HEK293 (cell line): ENCODE results near the gene PHAF1.

Source experiments
- CTCF ChIA-PET: fragments of 350-600 bp; formaldehyde crosslinking; extraction: SDS; loops from one replicate; lab custom pipeline; 2021; ENCODE audit warnings: antibody characterized with exemption; lab: Yijun Ruan, JAX
- POLR2A ChIA-PET: fragments of 300-600 bp; formaldehyde crosslinking; extraction: SDS; loops from one replicate; lab custom pipeline; 2020; ENCODE audit warnings: antibody characterized with exemption, inconsistent platforms; lab: Yijun Ruan, JAX
- H3K27ac ChIP-seq: fragments of 200-500 bp; sonication (Bioruptor generic); 2 replicates; pipeline ENCODE4 v1.5.1; 2014; ENCODE audit warnings: low read depth, low read length, control low read depth, inconsistent platforms; ENCODE audit errors: extremely low read depth
- H3K36me3 ChIP-seq, 2 experiments: fragments of 200-500 bp in 1 of 2; sonication (Bioruptor generic) in 1 of 2; 1 replicate in 1 of 2; 2 replicates in 1 of 2; pipeline ENCODE4 v1.5.1; 2014 to 2017; ENCODE audit warnings: inconsistent platforms in 2 of 2, low read length in 2 of 2; ENCODE audit not compliant: control insufficient read depth in 2 of 2, insufficient read depth in 1 of 2
- H3K4me1 ChIP-seq: fragments of 200-500 bp; sonication (Bioruptor generic); 2 replicates; pipeline ENCODE4 v1.5.1; 2014; ENCODE audit warnings: mild to moderate bottlenecking, low read length, inconsistent platforms; ENCODE audit not compliant: control insufficient read depth, insufficient read depth
- H3K4me3 ChIP-seq: 2 replicates; pipeline ENCODE4 v1.5.1; 2011; ENCODE audit warnings: low read depth, mild to moderate bottlenecking, control low read depth, low read length, moderate library complexity
- H3K9me3 ChIP-seq: fragments of 200-500 bp; sonication (Bioruptor generic); 2 replicates; pipeline ENCODE4 v1.5.1; 2014; ENCODE audit warnings: low read depth, low read length, inconsistent platforms; ENCODE audit not compliant: control insufficient read depth, insufficient read depth
- GFI1B ChIP-seq: fragments of 450-650 bp; formaldehyde crosslinking; IDR thresholded peaks from 2 replicates; pipeline ENCODE4 v1.5.1; 2016; ENCODE audit warnings: missing biosample characterization, missing genetic modification characterization
- SP7 ChIP-seq: fragments of 450-650 bp; formaldehyde crosslinking; IDR thresholded peaks from 2 replicates; pipeline ENCODE4 v1.5.1; 2016; ENCODE audit warnings: missing biosample characterization, missing genetic modification characterization
- ZBTB17 ChIP-seq: fragments of 450-650 bp; formaldehyde crosslinking; IDR thresholded peaks from 2 replicates; pipeline ENCODE4 v1.5.1; 2016; ENCODE audit warnings: missing biosample characterization, missing genetic modification characterization
- ZNF121 ChIP-seq: fragments of 450-650 bp; formaldehyde crosslinking; IDR thresholded peaks from 2 replicates; pipeline ENCODE4 v1.5.1; 2016; ENCODE audit warnings: missing biosample characterization, missing genetic modification characterization
- ZNF354C ChIP-seq: fragments of 450-650 bp; formaldehyde crosslinking; IDR thresholded peaks from 2 replicates; pipeline ENCODE4 v1.5.1; 2016; ENCODE audit warnings: missing biosample characterization, missing genetic modification characterization, low read depth, borderline replicate concordance
- ZNF629 ChIP-seq: fragments of 450-650 bp; formaldehyde crosslinking; IDR thresholded peaks from 2 replicates; pipeline ENCODE4 v1.5.1; 2017; ENCODE audit warnings: missing biosample characterization, missing genetic modification characterization
- ZNF792 ChIP-seq: fragments of 450-650 bp; formaldehyde crosslinking; IDR thresholded peaks from 2 replicates; pipeline ENCODE4 v1.5.1; 2016; ENCODE audit warnings: missing biosample characterization, missing genetic modification characterization
- TF ChIP-seq, protein P1 (sequence below): fragments of 450-650 bp; formaldehyde crosslinking; IDR thresholded peaks from 2 replicates; pipeline ENCODE4 v1.5.1; 2017; ENCODE audit warnings: missing biosample characterization, missing genetic modification characterization
- TF ChIP-seq, protein P2 (sequence below): fragments of 450-650 bp; formaldehyde crosslinking; IDR thresholded peaks from 2 replicates; pipeline ENCODE4 v1.5.1; 2016; ENCODE audit warnings: missing biosample characterization, missing genetic modification characterization

The PHAF1 gene

DNA sequence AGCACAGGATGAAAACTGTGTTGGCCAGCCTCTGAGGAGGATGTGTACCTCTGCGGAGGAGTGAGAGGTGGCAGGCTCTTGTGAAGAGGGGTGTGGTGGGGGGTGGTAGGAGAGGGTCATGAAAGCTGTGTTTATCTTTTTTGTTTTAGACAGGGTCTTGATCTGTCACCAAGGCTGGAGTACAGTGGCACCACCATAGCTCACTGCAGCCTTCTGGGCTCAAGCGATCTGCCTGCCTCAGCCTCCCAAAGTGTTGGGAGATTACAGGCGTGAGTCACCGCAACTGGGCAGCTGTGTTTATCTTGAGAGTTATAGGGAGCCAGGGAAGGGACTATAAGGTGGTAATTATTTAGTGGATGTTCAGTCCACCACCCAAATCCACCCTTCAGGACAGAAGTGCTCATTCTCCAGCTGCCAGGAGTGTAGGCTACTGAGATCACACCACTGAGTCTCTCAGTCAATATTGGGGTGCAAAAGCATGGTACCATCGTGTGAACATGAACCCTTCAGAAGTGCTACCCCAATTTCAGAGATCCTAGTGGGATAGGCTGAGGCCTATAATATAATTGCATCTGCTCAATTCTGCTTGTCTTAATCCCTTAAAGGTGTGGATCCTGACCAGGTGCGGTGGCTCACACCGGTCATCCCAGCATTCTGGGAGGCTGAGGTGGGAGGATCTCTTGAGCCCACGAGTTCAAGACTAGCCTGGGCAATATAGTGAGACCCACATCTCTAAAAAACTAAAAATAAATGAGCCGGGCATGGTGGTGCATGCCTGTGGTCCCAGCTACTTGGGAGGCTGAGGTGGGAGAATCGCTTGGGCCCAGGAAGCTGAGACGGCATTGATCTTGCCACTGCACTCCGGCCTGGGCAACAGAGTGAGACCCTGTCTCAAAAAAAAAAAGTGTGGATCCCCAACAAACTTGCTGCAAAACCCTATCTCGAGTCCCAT, 81.0 kb downstream of the PHAF1 start:
- TF ChIP-seq ZBTB17: peak; percentile 61
- peak; percentile 92 for TF ChIP-seq SP7 (tag by site-specific recombination)
- TF ChIP-seq ZNF121 (tag by site-specific recombination): peak; percentile 89
- no peak for TF ChIP-seq ZNF792 (tag by site-specific recombination)
- TF ChIP-seq ZNF629 (tag by site-specific recombination): no peak
- TF ChIP-seq, protein P1, sequence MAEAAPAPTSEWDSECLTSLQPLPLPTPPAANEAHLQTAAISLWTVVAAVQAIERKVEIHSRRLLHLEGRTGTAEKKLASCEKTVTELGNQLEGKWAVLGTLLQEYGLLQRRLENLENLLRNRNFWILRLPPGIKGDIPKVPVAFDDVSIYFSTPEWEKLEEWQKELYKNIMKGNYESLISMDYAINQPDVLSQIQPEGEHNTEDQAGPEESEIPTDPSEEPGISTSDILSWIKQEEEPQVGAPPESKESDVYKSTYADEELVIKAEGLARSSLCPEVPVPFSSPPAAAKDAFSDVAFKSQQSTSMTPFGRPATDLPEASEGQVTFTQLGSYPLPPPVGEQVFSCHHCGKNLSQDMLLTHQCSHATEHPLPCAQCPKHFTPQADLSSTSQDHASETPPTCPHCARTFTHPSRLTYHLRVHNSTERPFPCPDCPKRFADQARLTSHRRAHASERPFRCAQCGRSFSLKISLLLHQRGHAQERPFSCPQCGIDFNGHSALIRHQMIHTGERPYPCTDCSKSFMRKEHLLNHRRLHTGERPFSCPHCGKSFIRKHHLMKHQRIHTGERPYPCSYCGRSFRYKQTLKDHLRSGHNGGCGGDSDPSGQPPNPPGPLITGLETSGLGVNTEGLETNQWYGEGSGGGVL (tag by site-specific recombination): 0 out of 2 replicates have a peak, but pooled peaks have one; percentile 22
- TF ChIP-seq, protein P2, sequence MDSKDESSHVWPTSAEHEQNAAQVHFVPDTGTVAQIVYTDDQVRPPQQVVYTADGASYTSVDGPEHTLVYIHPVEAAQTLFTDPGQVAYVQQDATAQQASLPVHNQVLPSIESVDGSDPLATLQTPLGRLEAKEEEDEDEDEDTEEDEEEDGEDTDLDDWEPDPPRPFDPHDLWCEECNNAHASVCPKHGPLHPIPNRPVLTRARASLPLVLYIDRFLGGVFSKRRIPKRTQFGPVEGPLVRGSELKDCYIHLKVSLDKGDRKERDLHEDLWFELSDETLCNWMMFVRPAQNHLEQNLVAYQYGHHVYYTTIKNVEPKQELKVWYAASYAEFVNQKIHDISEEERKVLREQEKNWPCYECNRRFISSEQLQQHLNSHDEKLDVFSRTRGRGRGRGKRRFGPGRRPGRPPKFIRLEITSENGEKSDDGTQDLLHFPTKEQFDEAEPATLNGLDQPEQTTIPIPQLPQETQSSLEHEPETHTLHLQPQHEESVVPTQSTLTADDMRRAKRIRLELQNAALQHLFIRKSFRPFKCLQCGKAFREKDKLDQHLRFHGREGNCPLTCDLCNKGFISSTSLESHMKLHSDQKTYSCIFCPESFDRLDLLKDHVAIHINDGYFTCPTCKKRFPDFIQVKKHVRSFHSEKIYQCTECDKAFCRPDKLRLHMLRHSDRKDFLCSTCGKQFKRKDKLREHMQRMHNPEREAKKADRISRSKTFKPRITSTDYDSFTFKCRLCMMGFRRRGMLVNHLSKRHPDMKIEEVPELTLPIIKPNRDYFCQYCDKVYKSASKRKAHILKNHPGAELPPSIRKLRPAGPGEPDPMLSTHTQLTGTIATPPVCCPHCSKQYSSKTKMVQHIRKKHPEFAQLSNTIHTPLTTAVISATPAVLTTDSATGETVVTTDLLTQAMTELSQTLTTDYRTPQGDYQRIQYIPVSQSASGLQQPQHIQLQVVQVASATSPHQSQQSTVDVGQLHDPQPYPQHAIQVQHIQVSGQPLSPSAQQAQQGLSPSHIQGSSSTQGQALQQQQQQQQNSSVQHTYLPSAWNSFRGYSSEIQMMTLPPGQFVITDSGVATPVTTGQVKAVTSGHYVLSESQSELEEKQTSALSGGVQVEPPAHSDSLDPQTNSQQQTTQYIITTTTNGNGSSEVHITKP (tag by site-specific recombination): peak; percentile 54
- TF ChIP-seq, all 188 proteins: peak for 5
- Histone ChIP-seq H3K36me3 (peaks cover 7 to 30% of the 10 kb centered on the region in 2 experiments; a peak in 2 of 3 replicates), H3K4me3 (no peak overlapping the region), H3K4me1 (peaks cover 7% of the 10 kb centered on the region), H3K27ac (no peak overlapping the region), H3K9me3 (no peaks in the 10 kb centered on the region)
- ChIA-PET CTCF (interaction anchor here (0.7 to 1.2 kb wide), 2 partner anchors 35 to 175 kb away, joined by 5 to 6 read pairs; no protein-coding TSS in a partner anchor), POLR2A (interaction anchor here (0.6 kb wide), 1 partner anchor 56 kb away, joined by 4 read pairs; no protein-coding TSS in a partner anchor)

DNA sequence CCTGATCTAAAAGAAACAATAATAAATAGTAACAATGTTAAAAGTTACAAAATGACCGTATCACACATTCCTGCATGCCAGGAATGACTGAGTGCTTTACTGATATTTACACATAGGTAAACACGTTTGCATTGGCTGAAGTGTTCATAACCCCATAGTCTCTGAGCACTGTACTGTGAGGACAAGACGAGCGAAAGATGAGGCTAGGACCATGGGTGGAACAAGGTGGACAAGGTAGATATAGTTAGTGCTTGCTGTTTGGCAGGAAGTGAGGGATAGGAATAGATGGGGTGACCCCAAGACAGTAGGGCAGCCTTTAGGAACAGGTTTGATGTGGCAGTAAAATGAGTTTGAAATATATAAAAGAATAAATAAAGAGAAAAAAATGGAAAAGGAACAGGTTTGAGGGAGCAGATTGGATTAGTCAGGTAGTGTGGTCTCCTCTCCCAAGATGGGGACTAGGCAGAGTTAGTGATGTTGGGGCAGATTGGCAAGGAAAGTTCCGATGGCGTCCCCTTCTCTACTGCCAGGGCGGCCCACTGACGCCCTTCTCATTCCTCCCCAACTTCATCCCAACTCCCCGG, 81.8 kb downstream of the PHAF1 start:
- ChIA-PET CTCF (interaction anchor here (1.4 kb wide), 1 partner anchor 214 kb away, joined by 4 read pairs; no protein-coding TSS in a partner anchor), POLR2A (interaction anchor here (1.4 to 1.7 kb wide), 2 partner anchors 16 to 172 kb away, joined by 4 to 5 read pairs; no protein-coding TSS in a partner anchor)
- Histone ChIP-seq H3K36me3 (peaks cover 7 to 37% of the 10 kb centered on the region in 2 experiments; a peak in 2 of 3 replicates), H3K4me3 (peak overlapping the region; percentile 10), H3K4me1 (peaks cover 7% of the 10 kb centered on the region), H3K27ac (no peak overlapping the region), H3K9me3 (no peaks in the 10 kb centered on the region)
- TF ChIP-seq, protein P2 (tag by site-specific recombination): peak; percentile 38; the same call in 1 of the 2 replicates
- TF ChIP-seq GFI1B (tag by site-specific recombination): no peak
- 0 out of 2 replicates have a peak, but pooled peaks have one; percentile 10 for TF ChIP-seq ZNF354C (tag by site-specific recombination)
